Kidney capillary endothelial cell (primary cell): Measurements from ENCODE around the gene C9orf85.

Experiments
- DNase-seq: peaks from one replicate; pipeline ENCODE4 v3.0.0-alpha.2; 2018; ENCODE audit warnings: low spot score

C9orf85 gene

DNA sequence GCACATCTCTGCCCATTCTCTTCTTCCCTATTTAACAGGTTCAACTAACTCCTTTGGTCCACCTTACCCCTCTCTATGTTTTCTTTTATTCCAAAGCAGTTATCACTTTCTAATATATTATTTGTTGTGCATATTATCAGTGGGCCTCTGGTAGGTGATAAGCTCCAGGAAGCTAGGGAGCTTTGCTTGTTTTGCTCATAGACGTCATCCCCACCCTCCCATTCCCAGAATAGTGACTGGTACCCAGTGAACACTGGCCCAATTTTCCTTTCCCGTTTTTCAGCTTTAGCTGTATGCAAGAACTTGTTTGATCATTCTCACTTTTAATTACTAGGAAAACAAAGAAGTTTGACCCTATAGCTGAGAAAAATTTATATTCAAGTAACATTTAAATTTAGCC is 7.4 kb upstream of the C9orf85 start:
- DNase-seq, result no peak

GRCh38 chr9:71908825-71909224 is 2.6 kb upstream of the C9orf85 start:
- DNase-seq, result no peak

DNA sequence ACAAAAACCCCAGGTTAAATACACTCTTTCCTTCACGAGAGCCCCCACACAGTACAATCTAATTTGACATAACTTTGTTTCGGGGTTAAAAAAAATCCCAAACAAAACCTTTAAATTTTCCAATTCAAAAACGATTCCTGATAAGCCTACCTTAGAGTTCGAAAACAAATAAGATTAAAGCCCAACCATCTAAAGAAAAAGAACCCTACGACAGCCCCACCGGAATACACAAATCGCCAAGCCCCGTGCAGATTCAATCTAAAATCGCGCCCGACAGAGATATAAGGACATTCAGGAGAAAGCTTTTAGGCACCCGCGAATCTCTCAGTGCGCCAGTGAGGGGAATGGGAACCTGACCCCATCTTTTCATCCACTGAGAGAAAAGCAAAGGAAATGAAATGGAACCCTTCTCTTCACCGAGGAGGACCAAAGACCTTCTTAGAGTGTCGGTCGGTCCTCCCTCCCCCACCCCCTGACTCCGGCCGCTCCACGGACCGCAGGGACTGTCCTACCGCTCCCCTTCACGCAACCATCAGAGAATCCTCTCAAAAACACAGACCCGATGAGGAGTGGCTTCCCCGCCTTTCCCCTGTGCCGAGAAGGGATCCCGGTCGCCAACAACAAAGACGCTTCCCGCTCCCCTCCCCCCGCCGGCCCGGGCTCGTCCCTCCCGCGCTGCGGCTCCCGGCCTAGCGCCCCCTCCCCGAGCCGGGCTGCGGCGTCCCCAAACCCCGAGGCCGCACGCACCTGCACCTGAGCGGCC is 1.4 kb upstream of the C9orf85 start:
- DNase-seq, result peak; percentile 25

DNA sequence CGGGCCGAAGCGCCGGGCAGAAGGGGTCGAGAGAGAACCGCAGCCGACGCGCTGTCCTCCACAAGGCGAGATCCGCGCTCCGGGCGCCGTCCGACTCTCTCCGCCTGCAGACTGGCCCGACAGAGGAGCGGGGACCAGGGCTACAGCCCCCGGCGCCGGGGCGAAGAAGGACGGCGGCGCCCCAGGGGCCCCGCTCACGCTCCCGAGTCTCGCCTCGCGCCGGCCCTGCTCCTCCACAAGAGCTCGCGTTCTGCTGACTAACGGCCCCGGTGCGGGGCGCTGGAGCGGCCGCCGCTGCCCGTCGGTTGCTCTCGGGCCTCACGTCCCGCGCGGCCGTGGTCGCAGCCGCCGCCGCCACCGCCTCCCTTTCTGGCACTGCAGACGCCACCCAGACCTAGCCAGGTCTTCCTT is 784 bp upstream of the C9orf85 start:
- no peak for DNase-seq

DNA sequence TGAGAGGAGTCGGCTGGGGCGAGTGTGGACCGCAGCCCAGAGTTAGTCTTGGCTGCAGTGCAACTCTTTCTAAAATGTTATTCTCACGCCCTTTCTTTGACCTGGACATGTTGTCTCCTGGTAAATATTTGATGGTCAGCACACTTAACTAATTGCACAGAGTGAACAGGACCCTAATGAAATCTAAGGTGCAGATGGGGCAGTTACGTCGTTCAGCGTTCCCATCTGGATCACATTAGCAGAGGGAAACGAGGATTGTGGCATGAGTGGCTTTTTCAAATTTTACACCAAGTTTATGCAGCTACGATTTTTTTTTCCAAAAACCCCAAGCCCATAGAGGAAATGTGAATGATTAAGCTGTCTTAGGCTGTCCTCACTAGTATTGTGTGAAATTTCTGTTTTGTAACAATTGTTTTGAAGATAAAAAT is 483 bp downstream of the C9orf85 start:
- no peak for DNase-seq

GRCh38 chr9:71915495-71915894 is 4.1 kb downstream of the C9orf85 start:
- DNase-seq, result no peak

DNA sequence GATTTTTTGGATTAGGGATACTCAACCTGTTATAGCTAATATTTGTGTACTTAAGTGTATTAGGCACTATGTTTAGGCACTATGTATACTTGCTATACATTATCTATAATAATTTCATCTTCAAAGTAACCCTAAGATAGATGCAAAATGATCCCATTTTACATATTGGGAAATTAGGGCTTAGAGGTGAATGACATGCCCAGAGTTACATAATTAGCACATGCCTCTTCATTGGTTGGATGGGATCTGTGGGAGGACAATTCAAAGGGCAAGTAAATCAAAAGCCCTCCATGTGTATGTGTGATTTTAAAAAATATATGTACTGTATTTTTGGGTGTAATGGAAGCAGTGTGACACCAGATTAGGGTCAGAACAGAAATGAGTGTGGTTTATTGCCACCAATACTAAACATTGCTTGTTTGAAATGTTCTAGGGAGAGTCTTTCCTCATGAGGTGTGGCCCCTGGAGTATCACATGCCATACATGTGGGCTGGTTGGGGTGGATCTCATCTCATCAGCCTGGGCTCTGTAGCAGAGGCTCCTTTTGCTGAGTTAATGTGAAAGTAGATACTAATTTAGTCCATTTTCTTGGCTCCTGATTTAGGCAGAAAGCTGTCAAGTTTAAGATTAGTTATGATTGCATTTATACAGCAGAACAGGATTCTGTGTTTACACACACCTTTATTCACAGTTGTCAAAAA is 5.5 kb downstream of the C9orf85 start:
- DNase-seq, result no peak

- DNase-seq, result no peak
Measured at GRCh38 chr9:71918419-71918818, 7.0 kb downstream of the C9orf85 start.

GRCh38 chr9:71920456-71921189 is 9.2 kb downstream of the C9orf85 start:
- DNase-seq, result no peak

- DNase-seq, result no peak
Measured at GRCh38 chr9:71921190-71921814, 9.9 kb downstream of the C9orf85 start.

- no peak for DNase-seq
Measured at GRCh38 chr9:71924576-71924975, 13.1 kb downstream of the C9orf85 start.

DNA sequence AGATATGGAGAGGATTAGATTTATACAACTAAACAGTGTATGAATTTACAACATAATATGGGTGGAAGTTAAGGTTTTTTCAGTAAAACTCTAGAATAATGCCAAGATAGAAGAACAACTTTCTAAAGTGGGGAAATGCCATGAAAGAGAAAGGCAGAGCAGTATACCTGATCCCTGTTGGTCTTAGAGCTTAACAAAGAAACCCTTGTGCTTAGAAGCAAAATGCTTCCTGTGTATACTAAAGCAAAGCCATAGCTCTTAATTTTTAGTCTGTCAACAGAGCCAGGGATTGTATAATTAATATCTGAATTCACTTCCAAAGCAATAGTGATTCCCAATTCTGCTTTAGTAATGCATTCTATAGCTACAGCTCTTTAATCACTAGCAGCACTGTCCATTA is 14.4 kb downstream of the C9orf85 start:
- no peak for DNase-seq

GRCh38 chr9:71928376-71928775 is 16.9 kb downstream of the C9orf85 start:
- DNase-seq, result no peak

- no peak for DNase-seq
Measured at GRCh38 chr9:71928806-71929205, 17.4 kb downstream of the C9orf85 start.

GRCh38 chr9:71929223-71929622 is 17.8 kb downstream of the C9orf85 start:
- no peak for DNase-seq

GRCh38 chr9:71929791-71930440 is 18.5 kb downstream of the C9orf85 start:
- DNase-seq, result no peak

DNA sequence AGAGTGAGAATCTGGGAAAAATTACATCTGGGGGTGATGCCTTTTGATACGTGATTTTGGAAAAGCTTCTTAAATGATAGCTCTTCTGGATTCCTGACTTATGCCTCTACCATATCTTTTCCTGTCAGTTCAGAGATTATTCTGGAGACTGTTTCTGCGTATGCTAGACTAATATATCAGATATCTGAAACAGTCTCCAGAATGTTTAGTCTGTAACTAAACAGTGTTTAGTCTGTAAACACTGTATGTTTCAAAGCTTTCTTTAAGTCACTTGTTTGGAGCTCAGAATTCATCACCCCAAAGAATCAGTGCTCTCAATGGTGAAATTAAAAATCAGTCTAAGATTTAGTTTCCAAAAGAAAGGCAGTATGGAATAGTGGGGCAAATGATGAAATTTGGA is 19.7 kb downstream of the C9orf85 start:
- no peak for DNase-seq

DNA sequence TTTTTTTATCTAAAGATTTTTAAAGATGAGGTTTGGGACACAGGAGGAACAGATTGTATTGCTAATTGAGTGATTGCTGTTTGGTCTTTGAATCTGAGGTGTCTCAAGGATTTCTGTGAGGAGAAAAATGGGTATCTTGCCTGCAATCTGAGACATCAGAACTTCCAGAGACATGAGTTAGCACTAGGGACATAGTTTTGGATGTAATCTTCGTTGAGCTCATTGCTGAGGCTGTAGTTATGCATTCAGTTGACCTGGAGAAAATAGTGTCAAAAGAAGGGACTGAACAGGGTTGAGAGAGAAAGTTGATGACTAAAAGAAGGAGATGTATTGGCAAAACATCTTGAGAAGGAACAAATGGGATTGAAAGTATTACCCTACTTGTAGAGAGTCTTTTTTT is 24.6 kb downstream of the C9orf85 start:
- no peak for DNase-seq

GRCh38 chr9:71937070-71937625 is 25.7 kb downstream of the C9orf85 start:
- DNase-seq, result no peak

GRCh38 chr9:71937898-71938297 is 26.5 kb downstream of the C9orf85 start:
- DNase-seq, result no peak

DNA sequence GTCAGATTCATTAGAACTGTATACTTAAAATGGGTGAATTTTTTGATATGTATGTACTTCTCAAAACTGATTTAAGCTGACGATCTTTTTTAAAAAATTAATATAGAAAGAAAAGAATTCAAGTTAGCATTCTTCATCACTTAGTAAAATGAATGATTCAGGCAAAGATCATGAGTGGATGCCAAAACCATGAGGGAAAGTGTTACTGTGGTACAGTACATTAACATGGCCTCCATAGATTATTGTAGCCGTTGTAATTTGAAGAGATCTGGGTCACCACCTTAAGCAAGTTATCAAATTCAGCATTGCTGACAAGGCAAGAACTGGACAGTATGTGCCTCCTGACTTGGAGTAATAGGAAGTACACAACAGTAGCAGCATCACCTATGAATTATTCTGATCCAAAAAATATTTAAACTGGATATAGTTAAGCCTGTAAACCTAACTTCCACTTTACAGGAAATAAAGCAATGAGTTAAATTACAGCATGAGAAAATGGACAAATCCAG is 29.7 kb downstream of the C9orf85 start:
- no peak for DNase-seq
